ENCODE results near the gene DDAH1.
A peak's percentile ranks its signal among the peaks of the same experiment; 100 is the strongest.

The DDAH1 gene

GRCh38 chr1:85303440-85304162 is 161.4 kb downstream of the DDAH1 start:
- DNase-seq (ENCODE audit: low read depth) = no peak

DNA sequence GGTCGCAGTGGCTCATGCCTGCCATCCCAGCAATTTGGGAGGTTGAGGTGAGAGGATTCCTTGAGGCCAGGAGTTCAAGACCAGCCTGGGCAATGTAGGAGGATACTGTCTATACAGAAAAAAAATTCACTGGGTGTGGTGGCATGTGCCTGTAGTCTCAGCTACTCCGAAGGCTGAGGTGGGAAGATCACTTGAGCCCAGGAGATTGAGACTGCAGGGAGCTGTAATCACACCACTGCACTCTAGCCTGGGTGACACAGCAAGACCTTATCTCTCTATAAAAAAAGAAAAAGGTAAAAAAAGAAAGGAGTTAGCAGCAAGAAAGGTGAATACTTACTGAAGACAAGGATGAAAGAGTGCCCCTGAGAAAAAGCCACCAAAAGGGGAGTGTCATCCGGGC is 164.8 kb downstream of the DDAH1 start:
- no peak for DNase-seq (ENCODE audit: low read depth)

GRCh38 chr1:85297855-85298629 is 166.9 kb downstream of the DDAH1 start:
- peak; percentile 48 for DNase-seq (ENCODE audit: low read depth)

DNA sequence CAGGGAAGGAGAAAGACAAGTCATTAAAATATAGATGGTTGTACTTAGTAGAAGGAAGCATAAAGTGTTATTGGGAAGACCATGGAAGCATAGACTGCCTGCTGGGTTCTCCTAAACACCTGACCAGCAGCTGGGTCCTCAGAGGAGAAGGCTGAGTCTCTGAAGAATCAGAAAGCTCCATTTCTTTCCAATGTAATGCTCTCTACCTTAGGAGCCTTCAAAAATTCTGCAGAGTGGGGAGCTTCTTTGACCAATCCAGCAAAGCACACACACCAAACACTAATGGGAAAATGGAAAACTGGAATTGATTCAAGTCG is 167.5 kb downstream of the DDAH1 start:
- no peak for DNase-seq (ENCODE audit: low read depth)

DNA sequence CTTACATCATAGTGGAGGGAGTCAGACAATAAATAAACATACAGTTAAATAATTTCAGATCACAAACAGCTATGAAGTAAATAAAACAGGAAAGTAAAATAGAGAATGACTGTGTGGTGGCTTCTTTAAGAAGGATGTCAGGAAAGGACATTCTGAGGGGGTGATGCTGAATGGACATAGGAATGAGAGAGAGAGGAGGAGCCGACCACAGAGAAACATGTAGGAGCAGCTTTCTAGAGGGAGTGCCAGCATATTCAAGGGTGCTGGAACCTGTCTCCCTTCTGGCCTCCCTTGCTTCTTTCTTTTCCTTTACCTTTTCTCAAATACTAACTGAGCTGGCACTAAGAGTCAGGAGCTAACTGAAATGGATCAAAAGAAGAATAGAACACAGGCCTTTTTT is 168.0 kb downstream of the DDAH1 start:
- DNase-seq (ENCODE audit: low read depth) = no peak

GRCh38 chr1:85295654-85296053 is 169.3 kb downstream of the DDAH1 start:
- DNase-seq (ENCODE audit: low read depth) = no peak

DNA sequence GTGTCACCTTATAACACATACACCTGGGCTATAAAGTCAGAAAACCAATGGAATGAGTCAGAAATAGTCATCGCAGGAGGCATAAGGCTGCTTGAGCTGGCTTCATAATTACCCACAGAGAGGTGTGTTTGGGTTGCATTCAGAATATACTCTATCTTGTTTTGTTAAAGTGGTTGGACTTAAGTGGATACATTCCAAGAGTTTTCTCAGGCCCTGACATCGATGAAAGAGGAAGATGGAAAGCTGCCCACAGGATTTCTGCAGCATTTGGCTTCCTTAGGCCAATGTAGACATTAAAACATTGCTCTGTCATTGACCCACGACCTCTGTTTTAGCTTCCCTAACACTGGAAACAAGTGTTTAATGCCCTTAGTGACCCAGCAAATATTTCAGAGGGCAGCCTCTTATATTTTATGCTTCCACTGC is 169.9 kb downstream of the DDAH1 start:
- no peak for DNase-seq (ENCODE audit: low read depth)

- no peak for DNase-seq (ENCODE audit: low read depth)
These were observed 174.1 kb downstream of the DDAH1 start for GRCh38 chr1:85290826-85291225.

DNA sequence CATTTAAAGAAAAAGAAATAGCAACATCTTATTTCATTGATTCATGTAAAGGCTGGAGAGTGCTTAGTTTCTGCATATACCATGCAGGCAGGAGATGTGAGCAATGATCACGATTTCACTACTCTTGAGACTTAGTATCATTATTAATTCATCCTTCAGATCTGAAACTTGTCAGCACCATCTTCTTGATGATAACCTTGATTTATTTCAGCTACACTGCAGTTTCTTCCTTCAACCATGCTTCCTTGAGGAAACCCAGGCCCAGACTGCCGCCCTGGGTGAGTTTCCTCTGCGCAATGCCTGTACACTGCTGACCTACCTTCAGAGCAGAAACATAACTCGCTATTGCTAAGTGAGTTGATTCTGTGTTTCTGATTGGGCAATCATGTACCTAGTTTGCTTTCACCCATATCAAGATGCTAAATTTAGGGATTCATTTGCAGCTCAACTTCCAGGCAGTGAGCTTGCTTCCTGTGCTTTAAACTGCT is 175.1 kb downstream of the DDAH1 start:
- DNase-seq (ENCODE audit: low read depth) = no peak

- no peak for DNase-seq (ENCODE audit: low read depth)
These were observed 175.6 kb downstream of the DDAH1 start for GRCh38 chr1:85289207-85289847.

DNA sequence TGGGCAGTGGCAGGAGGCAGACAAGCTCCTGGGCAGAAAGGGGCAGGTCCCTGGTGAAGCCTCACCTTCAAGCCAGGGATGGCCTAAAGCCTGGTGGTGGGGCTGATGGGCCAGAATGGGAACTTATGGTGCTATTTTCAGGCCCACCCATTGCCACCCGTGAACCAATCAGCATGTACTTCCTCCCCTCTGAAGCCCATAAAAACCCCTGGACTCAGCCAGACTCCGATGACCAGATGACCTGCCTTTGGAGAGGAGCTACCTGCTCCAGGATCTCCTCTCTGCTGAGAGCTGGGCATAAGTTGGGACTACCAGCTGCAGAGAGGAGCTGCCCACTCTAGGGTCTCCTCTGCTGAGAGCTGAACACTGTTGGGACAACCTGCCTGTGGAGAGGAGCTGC is 180.8 kb downstream of the DDAH1 start:
- no peak for DNase-seq (ENCODE audit: low read depth)

- DNase-seq (ENCODE audit: low read depth) = no peak
These were observed 181.3 kb downstream of the DDAH1 start for GRCh38 chr1:85283475-85284199.

DNA sequence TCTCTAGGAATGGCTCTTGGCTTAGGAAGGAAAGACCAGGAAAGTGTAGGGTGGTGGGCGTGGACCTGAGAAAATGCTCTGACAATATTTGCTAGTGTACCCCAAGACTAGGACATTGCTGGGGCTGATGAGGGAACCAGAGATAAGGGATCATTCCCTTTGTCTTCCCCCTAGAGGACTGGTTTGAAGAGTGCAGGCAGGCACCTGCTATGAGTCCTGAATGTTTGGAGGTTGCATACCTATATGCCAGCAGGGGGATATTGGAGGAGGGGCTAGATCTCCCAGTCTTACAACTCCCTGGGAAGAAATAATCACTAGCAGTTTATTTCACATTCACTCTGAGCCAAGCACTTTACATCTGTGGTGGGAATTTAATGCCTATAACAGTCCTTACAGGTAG is 182.5 kb downstream of the DDAH1 start:
- no peak for DNase-seq (ENCODE audit: low read depth)

GRCh38 chr1:85280636-85281035 is 184.3 kb downstream of the DDAH1 start:
- no peak for DNase-seq (ENCODE audit: low read depth)

GRCh38 chr1:85279458-85280080 is 185.4 kb downstream of the DDAH1 start:
- DNase-seq (ENCODE audit: low read depth) = no peak

DNA sequence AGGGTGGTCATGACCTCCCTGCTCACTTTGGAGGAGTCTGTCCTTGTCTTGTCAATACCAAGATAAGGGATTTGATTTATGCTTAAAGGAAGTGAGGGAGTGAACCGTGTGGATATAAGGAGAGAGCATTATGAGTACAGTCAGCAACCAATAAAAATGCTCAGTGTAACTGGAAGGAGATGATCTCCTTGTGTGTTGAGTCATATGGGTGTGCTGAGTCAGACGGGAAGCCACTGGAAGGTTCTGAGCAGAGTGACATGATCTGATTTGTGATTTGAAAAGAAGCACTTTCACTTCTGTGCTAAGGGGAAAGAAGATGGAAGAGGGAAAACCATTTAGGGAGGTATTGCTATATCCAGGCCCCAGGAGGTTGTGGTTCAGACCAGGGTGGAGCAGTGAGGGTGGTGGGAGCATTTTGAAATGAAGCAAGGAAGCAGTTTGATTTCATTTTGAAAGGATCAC is 186.1 kb downstream of the DDAH1 start:
- no peak for DNase-seq (ENCODE audit: low read depth)

DNA sequence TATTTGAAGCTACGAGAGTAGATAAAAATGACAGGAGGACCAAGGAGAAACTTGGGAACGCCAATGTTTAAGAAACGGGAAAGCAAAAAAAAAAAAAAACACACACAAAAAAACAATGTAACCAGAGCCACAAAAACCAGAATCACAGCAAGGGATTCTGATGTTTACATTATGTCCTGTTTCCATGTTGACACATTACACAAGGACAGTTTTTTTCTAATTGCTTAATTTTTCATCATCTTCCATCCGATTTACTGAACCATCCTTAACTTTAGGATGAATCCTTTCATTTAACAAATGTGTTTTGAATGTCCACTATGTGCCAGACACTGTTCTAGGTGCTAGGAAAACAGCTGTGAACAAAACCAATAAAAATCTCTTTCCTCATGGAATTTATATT is 187.2 kb downstream of the DDAH1 start:
- DNase-seq (ENCODE audit: low read depth) = no peak

DNA sequence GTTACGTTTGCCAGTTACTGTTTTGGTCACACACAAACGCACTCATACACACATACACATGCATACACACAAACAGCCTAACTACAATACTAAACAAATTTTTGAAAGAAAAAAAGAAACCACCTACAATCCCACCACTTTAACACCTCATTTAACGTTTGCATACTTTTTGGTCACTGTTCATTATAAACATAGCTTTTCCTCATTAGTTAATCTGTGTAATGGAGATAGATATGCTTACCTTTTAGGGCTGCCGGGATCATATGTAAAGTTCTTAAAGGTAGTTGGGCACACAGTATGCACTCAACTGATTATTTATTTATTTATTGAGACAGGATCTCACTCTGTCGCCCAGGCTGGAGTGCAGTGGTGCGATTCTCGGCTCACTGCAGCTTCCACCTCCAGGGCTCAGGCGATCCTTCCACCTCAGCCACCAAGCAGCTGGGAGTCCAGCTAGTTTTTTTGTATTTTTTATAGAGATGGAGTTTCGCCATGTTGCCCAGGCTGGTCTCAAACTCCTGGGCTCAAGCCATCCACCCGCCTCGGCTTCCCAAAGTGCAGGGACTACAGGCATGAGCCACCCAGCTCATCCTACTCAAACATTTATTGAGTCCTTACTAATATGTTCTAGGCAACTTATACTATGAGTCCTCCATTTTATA is 187.8 kb downstream of the DDAH1 start:
- DNase-seq (ENCODE audit: low read depth) = no peak

DNA sequence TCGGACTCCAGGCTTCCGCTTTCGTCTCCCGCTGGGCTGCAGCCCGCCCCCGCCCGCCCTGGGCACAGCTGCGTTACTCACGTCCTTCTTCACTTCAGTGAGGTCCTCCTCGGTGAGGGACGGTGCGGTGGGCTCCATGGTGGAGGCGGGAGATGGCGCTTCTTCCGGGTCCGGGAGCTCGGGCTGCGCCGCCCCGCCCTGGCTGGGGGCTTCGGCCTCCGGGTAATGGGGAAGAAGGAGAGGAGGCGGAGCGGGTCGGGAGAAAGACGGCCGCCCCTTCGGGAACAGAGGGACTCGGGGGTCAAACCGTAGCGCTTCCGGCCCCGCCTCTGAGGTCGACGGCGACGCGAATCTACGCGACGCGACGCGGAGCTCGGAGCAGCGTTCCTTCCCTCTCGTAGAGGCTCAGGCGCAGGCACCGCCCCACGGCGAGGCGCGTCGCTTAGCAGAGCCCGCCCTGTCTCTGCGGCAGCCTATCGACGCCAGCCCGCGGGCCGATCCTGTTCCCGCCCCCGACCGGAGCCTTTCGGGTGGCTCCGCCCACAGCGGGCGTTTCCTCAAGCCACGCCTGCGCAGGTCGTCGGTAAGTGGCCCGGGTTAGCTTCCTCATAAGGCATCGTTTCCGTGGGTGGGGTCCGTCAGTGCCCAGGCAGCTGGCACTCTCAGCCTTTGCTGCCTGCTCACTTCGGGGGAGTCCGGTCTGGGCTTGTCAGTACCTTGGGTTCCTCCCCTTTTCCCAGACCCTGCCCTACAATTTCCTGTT is 188.6 kb downstream of the DDAH1 start, which contains the start of gene BCL10:
BCL10 (minus strand) TSS at position 418 of the 763 bp plus-strand sequence; CDS start at position 138, 280 bp downstream.
- DNase-seq (ENCODE audit: low read depth) = peak; percentile 88

DNA sequence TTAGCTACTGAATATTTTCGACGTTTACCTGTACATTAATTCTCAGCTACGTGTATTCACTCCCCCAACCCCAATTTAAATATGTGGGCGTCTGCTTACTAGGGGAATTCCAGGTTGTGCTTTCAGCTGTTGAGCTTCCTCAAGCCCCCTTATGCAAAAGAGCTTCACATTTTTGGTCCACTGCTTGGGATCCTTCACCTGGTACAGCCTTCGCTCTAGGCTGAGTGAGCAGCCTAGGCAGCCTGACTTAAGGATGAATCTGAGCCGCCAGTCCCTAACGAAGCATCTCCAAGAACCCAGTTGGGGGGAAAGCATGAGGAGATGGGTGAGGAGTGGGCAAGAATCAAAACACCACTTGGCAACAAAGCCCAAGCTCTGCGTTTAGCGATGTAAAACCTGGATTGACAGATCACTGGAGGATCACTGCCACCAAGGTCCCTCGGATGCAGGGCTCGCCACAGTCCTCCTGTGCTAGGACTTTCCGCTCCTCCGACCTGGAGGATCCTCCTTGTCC is 189.2 kb downstream of the DDAH1 start:
- no peak for DNase-seq (ENCODE audit: low read depth)
